ENCODE results near the gene DMXL2. TPM values are rescaled to one million over a fixed set of nuclear protein-coding genes. Genes with fewer than 3 reads are reported as not detected.

DMXL2 gene
- total and polyA plus RNA-seq, 10 donors, result 11.1 to 140 (median 66.4) TPM

DNA sequence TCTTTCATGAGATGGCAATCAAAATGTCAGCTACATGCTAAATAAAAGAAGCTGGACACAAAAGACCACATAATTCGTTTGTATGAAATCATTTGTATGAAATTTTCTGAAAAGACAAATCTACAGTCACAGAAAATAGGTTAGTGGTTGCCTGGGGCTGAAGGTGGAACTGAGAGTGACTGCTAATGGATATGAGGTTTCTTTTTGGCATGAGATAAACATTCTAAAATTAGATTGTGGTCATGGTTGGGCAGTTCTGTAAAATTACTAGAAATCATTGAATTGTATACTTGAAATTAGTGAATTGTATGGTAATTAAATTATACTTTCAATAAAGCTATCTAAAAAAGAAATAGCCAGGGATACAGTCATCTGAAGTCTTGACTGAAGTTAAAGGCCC lies 2.7 kb upstream of the DMXL2 start:
- Histone ChIP-seq H3K9me3 (no peaks in the 10 kb centered on the region), H3K4me3 (no peak overlapping the region), H3K4me1 (peaks cover 0 to 41% (median 28%) of the 10 kb centered on the region in 6 donors), H3K27me3 (replicated peaks in 1 of 7) (peaks cover 0 to 16% (median 0%) of the 10 kb centered on the region in 7 donors), H3K36me3 (no peaks in the 10 kb centered on the region), H3K27ac (no peak overlapping the region)
- DNase-seq, result no peak
- TF ChIP-seq POLR2A (IDR thresholded peaks at IDR 0.05), result no peak
- TF ChIP-seq POLR2AphosphoS5 (IDR thresholded peaks at IDR 0.05), result no peak
- TF ChIP-seq, protein P1, sequence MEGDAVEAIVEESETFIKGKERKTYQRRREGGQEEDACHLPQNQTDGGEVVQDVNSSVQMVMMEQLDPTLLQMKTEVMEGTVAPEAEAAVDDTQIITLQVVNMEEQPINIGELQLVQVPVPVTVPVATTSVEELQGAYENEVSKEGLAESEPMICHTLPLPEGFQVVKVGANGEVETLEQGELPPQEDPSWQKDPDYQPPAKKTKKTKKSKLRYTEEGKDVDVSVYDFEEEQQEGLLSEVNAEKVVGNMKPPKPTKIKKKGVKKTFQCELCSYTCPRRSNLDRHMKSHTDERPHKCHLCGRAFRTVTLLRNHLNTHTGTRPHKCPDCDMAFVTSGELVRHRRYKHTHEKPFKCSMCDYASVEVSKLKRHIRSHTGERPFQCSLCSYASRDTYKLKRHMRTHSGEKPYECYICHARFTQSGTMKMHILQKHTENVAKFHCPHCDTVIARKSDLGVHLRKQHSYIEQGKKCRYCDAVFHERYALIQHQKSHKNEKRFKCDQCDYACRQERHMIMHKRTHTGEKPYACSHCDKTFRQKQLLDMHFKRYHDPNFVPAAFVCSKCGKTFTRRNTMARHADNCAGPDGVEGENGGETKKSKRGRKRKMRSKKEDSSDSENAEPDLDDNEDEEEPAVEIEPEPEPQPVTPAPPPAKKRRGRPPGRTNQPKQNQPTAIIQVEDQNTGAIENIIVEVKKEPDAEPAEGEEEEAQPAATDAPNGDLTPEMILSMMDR (IDR thresholded peaks at IDR 0.05 in 8 of 11, conservative IDR thresholded peaks at IDR 0.05 in 3 of 11), result no peak
- WGBS, 5 donors, result 25 to 52% (median 38%) methylated on average over 1 of the region's 1 CpG
- intact Hi-C loops (cut with DNase I; ENCODE audit: low total_unique reads), result no loop called here

DNA sequence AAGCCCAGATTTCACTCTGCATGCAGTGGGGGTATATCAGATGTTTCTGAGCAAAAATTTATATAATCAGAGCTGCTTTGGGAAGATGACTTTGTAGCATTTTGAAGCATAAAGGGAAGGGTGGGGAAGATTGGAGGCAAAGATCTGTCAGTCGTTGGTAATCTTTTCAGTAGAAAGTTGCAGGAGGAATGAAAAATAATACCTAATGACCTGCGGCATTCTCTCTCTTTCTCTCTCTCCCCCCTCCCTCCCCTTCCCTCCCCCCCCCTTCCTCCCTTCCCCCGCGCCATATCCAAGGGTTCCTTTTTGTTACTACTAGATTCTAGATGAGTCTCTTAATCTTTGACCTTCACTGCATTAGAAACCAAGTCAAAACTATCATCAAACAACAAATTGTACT lies 1.5 kb upstream of the DMXL2 start:
- peak overlapping the region in 5 of 8 donors; percentile 79 to 94 (median 91) for H3K27ac ChIP-seq
- intact Hi-C loops (cut with DNase I; ENCODE audit: low total_unique reads), result no loop called here
- H3K9me3 ChIP-seq, result no peaks in the 10 kb centered on the region
- H3K36me3 ChIP-seq, result no peaks in the 10 kb centered on the region
- TF ChIP-seq, protein P1 (IDR thresholded peaks at IDR 0.05 in 8 of 11, conservative IDR thresholded peaks at IDR 0.05 in 3 of 11), result no peak
- peak overlapping the region in 1 of 8 donors; percentile 93 for H3K4me3 ChIP-seq
- 78 to 89% (median 84%) methylated on average over 4 of the region's 4 CpGs for WGBS, 5 donors
- H3K4me1 ChIP-seq, result peaks cover 0 to 43% (median 28%) of the 10 kb centered on the region in 6 donors
- H3K27me3 ChIP-seq (replicated peaks in 1 of 7), result peaks cover 0 to 16% (median 0%) of the 10 kb centered on the region in 7 donors
- no peak for DNase-seq

DNA sequence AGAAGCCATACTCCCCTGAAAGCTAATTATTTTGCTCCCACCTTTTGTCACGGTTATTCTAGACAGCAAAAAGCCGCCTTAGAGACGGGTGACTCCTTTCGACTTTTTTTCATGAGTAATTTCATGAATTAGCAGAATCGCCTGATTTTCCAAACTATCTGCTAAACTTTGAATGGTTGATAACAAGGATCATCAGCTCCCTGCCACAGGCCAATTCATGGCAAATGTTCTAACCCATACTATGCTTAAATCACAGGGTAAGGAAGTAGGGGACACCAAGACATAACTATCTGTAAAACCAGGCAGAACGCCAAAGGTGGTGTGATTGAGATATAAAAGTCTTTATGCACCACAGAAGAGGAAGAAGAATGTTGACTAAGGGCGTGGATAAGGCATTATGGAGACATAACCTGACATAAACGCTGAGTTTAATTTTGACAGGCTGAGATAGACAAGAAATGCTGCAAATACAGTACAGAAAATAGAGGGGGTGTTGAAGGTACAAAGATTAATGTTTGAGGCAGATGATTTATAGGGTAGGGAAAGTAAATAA lies 891 bp upstream of the DMXL2 start:
- H3K9me3 ChIP-seq, result no peaks in the 10 kb centered on the region
- WGBS, 5 donors, result 7 to 12% (median 8%) methylated on average over 8 of the region's 8 CpGs
- H3K36me3 ChIP-seq, result no peaks in the 10 kb centered on the region
- peaks cover 0 to 16% (median 0%) of the 10 kb centered on the region in 7 donors for H3K27me3 ChIP-seq (replicated peaks in 1 of 7)
- peak overlapping the region; percentile 74 to 94 (median 90) for H3K27ac ChIP-seq
- H3K4me1 ChIP-seq, result peaks cover 0 to 43% (median 28%) of the 10 kb centered on the region in 6 donors
- TF ChIP-seq POLR2AphosphoS5 (IDR thresholded peaks at IDR 0.05), result no peak
- TF ChIP-seq, protein P1 (IDR thresholded peaks at IDR 0.05 in 8 of 11, conservative IDR thresholded peaks at IDR 0.05 in 3 of 11), result no peak
- no peak for TF ChIP-seq POLR2A (IDR thresholded peaks at IDR 0.05)
- no peak for DNase-seq
- peak overlapping the region; percentile 76 to 97 (median 92) for H3K4me3 ChIP-seq
- intact Hi-C loops (cut with DNase I; ENCODE audit: low total_unique reads), result no loop called here

DNA sequence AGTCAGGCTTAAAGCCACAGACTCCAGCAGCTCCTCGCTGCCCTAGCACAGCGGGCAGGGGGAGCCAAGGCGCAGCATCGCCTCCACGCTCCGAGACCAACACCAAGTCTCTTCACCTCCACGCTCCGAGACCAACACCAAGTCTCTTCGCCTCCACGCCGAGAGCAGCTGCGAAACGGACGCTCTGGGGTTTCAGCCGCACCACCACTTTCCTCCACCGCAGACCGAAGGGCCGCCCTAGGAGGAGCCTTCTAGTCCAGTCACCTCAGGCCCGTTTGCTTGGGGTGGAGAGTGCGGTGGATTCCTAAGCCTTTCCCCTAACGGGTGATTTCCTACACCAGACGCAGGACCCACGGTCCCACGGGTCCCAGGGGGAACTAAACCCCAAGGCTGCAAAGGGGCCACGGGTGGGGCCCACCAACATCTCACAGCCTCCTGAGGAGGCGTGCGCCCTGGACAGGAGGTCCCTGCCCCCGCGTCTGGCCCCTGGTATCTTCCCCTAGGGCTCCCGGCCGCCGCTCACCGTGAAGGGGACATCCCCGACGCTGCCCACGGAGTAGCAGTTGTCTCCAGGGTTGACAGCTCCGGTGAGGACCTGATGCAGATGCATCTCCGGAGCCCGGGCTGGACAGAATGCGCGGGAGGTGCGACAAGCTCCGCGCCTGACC lies 501 bp downstream of the DMXL2 start:
- peak; percentile 84 for DNase-seq
- peak overlapping the region; percentile 76 to 97 (median 92) for H3K4me3 ChIP-seq
- peak overlapping the region; percentile 74 to 94 (median 90) for H3K27ac ChIP-seq
- H3K27me3 ChIP-seq (replicated peaks in 1 of 7), result peaks cover 0 to 16% (median 0%) of the 10 kb centered on the region in 7 donors
- no peaks in the 10 kb centered on the region for H3K9me3 ChIP-seq
- TF ChIP-seq, protein P1 (IDR thresholded peaks at IDR 0.05 in 8 of 11, conservative IDR thresholded peaks at IDR 0.05 in 3 of 11), result peak in 2 of 11 experiments; percentile 15 to 19
- TF ChIP-seq POLR2AphosphoS5 (IDR thresholded peaks at IDR 0.05) (peak in 2 of 3 donors; percentile 18 to 49), POLR2A (IDR thresholded peaks at IDR 0.05) (no peak)
- intact Hi-C loops (cut with DNase I; ENCODE audit: low total_unique reads), result no loop called here
- peaks cover 0 to 51% (median 28%) of the 10 kb centered on the region in 6 donors for H3K4me1 ChIP-seq
- 0 to 1% (median 0%) methylated on average over 25 to 44 of the region's 44 CpGs for WGBS, 5 donors
- no peaks in the 10 kb centered on the region for H3K36me3 ChIP-seq

Data from spleen (tissue), 11 donors.